Fibroblast of lung (primary cell): ENCODE results near the gene ADAMTS3.

Experiments
- EZH2 ChIP-seq: IDR thresholded peaks from 2 replicates; pipeline ENCODE4 v1.5.1; 2012; ENCODE audit warnings: low read length, control low read depth, mild to moderate bottlenecking; ENCODE audit errors: missing control alignments
- TF ChIP-seq, protein P1 (sequence below), 2 donors: IDR thresholded peaks in 1 of 2; conservative IDR thresholded peaks in 1 of 2; 1 replicate in 1 of 2; 2 replicates in 1 of 2; pipeline ENCODE4 v1.5.1; 2011 to 2012; ENCODE audit warnings: low read length in 2 of 2, control low read depth in 1 of 2, inconsistent platforms in 1 of 2, low read depth in 1 of 2, mild to moderate bottlenecking in 1 of 2

DNA sequence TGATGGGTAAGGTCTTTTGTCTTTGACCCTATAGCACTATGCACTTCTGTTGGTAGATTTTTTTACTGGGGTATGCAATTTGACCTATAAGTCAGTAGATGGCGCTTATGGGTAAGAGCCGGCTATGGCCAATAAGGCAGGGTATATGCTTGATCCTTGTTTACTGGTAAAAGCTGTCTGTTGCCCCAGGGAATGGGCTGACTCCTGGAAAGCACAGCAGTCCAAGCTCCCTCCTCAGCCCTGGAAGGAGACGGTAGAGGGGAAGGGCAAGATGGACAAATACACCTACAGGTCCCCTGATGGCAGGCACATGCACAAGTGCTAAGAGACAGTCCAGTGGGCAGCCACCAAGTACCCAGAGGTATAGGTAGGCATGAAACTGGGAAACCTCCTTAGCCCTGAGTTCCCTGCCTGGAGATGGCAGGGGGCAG is 63.7 kb downstream of the ADAMTS3 start:
- TF ChIP-seq, protein P1, sequence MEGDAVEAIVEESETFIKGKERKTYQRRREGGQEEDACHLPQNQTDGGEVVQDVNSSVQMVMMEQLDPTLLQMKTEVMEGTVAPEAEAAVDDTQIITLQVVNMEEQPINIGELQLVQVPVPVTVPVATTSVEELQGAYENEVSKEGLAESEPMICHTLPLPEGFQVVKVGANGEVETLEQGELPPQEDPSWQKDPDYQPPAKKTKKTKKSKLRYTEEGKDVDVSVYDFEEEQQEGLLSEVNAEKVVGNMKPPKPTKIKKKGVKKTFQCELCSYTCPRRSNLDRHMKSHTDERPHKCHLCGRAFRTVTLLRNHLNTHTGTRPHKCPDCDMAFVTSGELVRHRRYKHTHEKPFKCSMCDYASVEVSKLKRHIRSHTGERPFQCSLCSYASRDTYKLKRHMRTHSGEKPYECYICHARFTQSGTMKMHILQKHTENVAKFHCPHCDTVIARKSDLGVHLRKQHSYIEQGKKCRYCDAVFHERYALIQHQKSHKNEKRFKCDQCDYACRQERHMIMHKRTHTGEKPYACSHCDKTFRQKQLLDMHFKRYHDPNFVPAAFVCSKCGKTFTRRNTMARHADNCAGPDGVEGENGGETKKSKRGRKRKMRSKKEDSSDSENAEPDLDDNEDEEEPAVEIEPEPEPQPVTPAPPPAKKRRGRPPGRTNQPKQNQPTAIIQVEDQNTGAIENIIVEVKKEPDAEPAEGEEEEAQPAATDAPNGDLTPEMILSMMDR (conservative IDR thresholded peaks at IDR 0.05 in 1 of 2, IDR thresholded peaks at IDR 0.05 in 1 of 2; ENCODE audit: low read depth in 1 of 2, low read length in 2 of 2) = peak; percentile 87 to 89
- no peak for TF ChIP-seq EZH2
